KOPT-K1 (cell line): ENCODE measurements around the gene CENPW.

Experiments
- H3K27ac ChIP-seq: fragments of 200-600 bp; sonication (generic); 2 replicates; pipeline ENCODE4 v1.5.1; 2016; ENCODE audit warnings: antibody characterized with exemption, mild to moderate bottlenecking, low read depth, low read length; ENCODE audit not compliant: poor library complexity, severe bottlenecking
- H3K36me3 ChIP-seq: fragments of 200-600 bp; sonication (generic); 2 replicates; pipeline ENCODE4 v1.5.1; 2017; ENCODE audit warnings: antibody characterized with exemption, mild to moderate bottlenecking, low read length, moderate library complexity; ENCODE audit not compliant: insufficient read depth
- H3K9me3 ChIP-seq: fragments of 200-600 bp; sonication (generic); 2 replicates; pipeline ENCODE4 v1.5.1; 2017; ENCODE audit warnings: antibody characterized with exemption, low read length, mild to moderate bottlenecking; ENCODE audit not compliant: insufficient read depth, poor library complexity, severe bottlenecking

CENPW gene

DNA sequence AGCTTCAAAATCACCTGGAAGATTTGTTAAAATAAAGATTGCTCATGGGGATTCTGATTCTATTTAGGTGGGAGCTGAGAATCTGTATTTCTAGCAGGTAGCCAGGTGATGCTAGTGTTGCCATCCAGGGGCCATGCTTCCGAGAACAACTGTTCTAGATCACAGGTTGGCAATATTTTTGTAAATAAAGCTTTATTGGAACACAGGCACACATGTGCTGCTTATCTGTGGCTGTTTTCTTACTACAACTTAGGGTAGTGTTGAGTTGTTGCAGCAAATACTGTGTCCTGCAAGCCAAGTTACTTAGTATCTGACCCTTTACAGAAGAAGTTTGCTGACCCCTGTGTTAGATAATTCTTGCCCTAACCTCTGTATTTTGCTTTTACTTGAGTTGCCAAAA lies 12.0 kb downstream of the CENPW start:
- H3K27ac ChIP-seq: no peak overlapping the region
- H3K9me3 ChIP-seq: peaks cover 11% of the 10 kb centered on the region
- peaks cover 29% of the 10 kb centered on the region for H3K36me3 ChIP-seq

DNA sequence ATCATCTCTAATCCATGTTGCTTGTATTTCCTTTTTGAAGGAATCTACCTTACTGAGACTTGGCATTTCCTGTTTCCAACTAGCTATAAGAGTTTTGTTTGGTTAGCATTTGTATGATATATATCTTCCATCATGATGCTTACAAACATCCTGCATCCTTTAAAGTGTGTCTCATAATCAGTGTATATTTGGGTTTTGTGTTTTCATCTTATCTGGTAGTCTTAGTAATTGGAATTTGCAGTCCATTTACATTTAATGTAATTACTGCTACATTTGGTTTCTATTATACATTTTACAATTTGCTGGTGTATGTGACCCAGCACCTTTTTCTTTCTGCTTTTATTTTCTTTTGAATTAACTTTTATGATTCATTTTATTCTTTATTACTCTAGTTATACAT lies 12.6 kb downstream of the CENPW start:
- Histone ChIP-seq H3K9me3 (peaks cover 16% of the 10 kb centered on the region), H3K36me3 (peaks cover 29% of the 10 kb centered on the region), H3K27ac (no peak overlapping the region)

DNA sequence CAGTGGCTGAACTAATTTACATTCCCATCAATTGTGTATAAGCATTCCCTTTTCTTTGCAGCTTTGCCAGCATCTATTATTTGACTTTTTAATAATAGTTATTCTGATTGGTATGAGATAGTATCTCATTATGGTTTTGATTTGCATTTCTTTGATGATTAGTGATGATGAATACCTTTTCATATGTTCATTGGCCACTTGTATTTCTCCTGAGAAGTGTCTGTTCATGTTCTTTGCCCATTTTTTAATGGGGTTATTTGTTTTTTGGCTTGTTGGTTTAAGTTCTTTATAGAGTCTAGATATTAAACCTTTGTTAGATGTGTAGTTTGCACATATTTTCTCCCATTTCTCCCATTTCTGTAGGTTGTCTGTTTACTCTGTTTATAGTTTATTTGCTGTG lies 16.6 kb downstream of the CENPW start:
- 0 out of 2 replicates have a peak, but pooled peaks cover 7% of the 10 kb centered on the region for H3K36me3 ChIP-seq
- H3K9me3 ChIP-seq: peaks cover 22% of the 10 kb centered on the region
- H3K27ac ChIP-seq: no peak overlapping the region

DNA sequence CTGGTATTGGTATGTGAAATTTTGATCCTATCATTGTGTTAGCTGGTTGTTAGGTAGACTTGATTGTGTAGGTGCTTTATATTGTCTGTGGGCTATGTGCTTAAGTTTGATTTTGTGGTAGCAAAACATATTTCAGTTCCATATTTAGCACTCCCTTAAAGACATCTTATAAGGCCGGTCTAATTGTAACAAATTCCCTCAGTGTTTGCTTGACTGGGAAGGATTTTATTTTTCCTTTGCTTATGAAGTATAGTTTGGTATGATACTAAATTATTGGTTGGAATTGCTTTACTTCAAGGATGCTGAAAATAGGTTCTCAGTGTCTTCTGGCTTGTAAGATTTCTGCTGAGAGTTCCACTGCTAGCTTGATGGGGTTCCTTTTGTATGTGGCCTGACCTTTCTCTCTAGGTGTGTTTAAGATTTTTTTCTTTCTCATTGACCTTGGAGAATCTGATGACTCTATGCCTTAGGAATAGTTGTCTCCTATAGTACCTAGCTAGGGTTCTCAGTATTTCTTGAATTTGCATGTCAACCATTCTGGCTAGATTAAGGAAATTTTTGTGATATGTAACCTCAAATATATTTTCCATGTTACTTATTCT lies 20.1 kb downstream of the CENPW start:
- H3K36me3 ChIP-seq: no peaks in the 10 kb centered on the region
- peaks cover 22% of the 10 kb centered on the region for H3K9me3 ChIP-seq
- no peak overlapping the region for H3K27ac ChIP-seq

DNA sequence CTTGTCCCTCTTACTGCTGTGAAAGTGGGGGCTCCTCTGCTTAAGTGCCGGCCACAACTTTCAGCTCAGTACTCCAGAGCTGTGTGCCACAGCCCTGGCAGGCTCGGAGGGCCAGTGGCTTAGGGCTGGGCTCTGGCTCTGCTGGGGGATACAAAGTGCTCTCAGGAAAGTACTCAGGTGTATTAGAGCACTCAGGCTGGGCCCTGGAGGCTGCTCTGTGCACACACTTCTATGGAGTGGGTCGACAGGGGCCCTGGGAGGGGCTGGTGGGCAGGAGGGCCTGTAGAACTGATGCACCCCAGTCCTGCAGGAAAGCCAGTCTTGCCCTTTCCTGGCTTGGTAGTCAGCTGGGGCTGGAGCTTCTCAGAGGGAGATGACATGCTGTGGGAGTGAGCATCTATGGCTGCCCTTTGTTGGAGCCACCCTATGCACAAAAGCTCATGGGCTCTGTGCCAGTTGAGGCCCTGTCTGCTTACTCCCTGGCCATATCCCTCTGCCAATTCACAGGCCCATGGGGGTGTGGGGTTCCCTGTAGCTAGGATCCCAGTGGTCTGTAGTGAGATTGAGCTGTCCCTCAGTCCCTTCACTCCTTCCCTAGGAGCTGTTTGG lies 22.0 kb downstream of the CENPW start:
- H3K9me3 ChIP-seq: peaks cover 11% of the 10 kb centered on the region
- H3K36me3 ChIP-seq: no peaks in the 10 kb centered on the region
- no peak overlapping the region for H3K27ac ChIP-seq

DNA sequence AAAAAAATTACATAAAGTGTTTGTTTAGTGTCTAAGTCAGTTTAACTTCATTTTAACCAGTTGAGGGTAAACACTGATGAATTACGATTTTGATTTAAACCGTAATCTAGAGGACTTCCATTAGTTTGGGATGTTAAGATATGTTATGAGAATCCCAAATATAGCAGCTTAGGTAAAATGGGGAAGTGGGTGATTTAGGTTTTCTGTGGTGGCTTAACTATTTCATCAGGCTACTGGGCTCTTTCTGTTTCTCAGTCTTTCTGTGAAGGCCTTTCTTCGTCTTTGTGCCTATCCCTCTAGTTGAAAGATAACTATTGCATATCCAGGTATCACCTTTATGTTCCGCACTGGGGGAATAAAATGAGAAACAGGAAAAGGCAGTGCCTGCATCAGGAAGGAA lies 27.9 kb downstream of the CENPW start:
- Histone ChIP-seq H3K36me3 (no peaks in the 10 kb centered on the region), H3K9me3 (no peaks in the 10 kb centered on the region)

DNA sequence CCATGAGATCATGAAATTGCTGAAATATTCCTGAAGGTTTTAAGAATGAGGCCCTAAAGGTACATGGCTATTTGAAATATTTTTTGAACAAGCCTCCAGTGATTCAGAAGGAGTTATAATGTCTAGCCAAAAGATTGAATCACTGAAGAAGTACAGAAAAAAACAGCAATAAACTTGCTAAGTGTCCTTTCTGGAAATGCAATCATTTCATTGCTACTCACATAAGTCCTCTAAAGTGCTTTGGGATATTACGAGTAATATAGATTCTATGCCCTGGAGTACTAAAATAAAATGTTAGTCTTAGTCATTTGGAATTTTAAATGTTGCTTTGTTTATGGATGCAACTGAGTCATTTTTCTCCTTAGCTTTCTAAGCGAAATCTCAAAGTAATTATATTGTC lies 32.7 kb downstream of the CENPW start:
- Histone ChIP-seq H3K27ac (no peak overlapping the region), H3K9me3 (peaks cover 4% of the 10 kb centered on the region), H3K36me3 (no peaks in the 10 kb centered on the region)

More for the DNA sequence above, 27.9 kb downstream of the CENPW start:
- H3K27ac ChIP-seq: no peak overlapping the region

DNA sequence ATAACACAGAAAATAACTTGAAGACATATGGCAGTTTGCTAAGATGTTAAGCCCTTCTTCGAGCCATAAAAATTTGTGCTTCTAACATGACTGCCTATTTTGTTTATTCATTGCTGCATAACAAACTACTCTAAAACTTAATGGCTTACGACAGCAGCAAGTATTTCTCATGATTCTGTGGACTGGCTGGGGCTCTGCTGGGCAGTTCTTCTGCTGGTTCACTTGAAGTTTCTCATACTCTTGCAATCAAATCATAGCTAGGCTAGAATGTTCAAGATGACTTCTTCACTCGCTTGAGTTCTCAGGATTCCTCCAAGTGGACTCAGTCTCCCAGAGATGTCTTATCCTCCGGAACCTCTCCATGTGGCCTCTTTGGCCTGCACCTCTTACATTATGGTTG lies 33.4 kb downstream of the CENPW start:
- Histone ChIP-seq H3K9me3 (peaks cover 4% of the 10 kb centered on the region), H3K36me3 (no peaks in the 10 kb centered on the region), H3K27ac (no peak overlapping the region)

DNA sequence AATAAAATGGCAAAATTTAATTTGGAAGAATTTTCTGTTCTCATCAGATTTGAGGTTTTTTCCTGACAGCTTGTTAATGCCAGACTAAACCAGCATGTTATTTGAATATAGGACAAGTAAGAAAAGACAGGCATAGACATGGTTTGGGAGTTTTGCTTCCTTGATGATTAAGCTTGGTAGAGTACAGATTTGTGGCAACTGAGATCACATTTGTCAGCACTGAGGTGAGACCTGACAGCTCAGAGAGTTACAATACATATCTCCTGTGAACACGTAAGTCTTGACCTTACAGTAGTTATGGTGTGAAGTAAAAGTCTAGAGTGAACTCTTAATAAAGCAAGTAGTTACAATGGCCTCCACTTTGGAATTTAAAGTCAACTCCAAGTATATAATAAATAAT lies 34.5 kb downstream of the CENPW start:
- Histone ChIP-seq H3K9me3 (peaks cover 4% of the 10 kb centered on the region), H3K36me3 (no peaks in the 10 kb centered on the region), H3K27ac (no peak overlapping the region)

DNA sequence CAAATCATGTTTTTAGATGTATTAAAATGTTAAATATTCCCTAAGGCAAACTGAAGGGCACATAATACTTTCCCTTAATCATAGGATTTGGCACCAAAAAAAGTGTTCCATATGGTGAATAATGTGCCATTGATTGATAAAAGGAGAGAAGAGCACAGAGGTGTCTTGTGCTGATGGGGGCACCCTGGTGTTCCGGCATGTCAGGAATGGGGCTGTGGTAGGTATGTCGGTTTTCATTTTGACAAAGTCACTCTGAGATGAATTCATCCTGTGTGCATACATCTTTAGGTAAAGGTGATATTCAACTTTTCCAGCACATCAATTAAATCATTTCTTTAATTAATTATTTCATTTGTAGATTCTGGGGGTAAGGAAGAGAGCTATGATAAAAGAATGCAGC lies 36.8 kb downstream of the CENPW start:
- no peak overlapping the region for H3K27ac ChIP-seq
- H3K9me3 ChIP-seq: peaks cover 13% of the 10 kb centered on the region
- no peaks in the 10 kb centered on the region for H3K36me3 ChIP-seq

DNA sequence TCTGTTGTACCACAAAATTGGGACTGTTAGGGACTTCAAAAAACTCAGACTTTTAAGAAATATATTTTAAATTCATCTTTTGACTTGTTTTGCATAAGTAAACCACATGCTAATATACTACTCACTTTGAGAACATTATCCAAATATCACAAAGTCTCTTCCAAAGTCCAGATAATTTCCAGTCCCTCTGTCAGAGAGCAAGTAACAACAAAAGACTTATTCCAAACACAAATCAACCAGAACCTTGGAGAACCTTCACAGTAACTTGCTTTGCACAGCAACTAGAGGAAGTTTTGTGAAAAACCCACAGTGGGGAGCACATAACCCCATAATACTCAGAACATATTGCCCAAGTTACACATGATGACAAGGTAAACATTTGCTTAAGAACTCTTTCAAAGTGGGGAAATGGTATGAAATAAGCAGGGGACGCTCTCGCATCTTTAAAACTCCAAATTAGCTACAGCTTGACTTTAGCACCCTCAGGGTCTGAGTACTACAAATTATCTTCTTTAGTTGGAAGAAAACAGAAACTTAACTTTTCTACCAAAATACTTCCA lies 37.8 kb downstream of the CENPW start:
- H3K27ac ChIP-seq: no peak overlapping the region
- H3K36me3 ChIP-seq: no peaks in the 10 kb centered on the region
- peaks cover 17% of the 10 kb centered on the region for H3K9me3 ChIP-seq

DNA sequence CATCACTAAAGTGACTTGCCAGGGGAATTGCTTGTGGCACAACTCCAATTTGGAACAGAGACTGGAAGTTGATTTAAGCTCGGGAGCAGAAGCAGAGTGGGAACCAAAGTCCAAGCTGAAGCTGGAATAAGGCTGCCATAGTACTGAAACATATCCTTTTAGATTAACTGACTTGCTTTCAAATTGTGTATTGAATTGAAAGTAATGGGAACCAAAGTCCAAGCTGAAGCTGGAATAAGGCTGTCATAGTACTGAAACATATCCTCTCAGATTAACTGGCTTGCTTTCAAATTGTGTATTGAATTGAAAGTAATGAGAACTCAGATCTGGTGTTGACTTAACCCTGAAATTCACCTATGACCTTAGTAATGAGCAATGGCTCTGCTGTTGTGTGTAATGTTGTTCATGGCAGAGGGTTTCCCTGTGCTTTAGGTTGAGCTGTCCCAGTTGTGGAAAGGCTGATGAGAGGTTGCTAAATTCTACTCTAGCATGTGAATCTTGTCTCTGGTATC lies 40.2 kb downstream of the CENPW start:
- H3K27ac ChIP-seq: no peak overlapping the region
- H3K36me3 ChIP-seq: no peaks in the 10 kb centered on the region
- peaks cover 25% of the 10 kb centered on the region for H3K9me3 ChIP-seq

DNA sequence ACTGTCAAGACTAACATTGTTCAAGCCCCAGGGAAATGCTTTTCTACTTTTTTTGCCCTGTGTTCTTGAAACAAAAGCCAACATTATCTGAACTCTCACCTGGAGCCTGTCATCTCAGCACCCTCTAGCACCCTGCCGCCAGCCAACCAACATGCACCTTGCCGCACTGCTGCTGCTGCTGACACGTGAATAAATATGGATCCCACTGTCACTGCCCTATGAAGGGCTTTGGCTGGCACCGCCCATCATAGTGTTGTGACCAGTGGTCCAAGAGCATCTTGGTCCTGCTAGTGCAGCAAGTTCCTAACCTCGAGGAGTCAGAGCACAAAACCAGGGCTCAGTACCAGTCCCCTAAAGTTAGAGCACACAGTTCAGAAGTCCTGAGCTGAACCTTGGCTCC lies 41.6 kb downstream of the CENPW start:
- Histone ChIP-seq H3K27ac (no peak overlapping the region), H3K9me3 (peaks cover 25% of the 10 kb centered on the region), H3K36me3 (no peaks in the 10 kb centered on the region)

DNA sequence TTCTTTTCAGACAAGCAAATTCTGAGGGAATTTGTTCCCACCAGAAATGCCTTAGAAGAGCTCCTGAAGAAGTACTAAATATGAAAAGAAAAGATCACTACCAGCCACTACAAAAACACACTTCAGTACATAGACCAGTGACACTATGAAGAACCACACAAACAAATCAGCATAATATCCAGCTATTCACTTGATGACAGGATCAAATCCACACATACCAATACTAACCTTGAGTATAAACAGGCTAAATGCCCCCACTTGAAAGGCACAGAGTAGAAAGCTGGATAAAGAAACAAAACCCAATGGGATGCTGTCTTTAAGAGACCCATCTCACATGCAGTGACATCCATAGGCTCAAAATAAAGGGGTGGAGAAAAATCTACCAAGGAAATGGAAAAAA lies 43.3 kb downstream of the CENPW start:
- H3K36me3 ChIP-seq: no peaks in the 10 kb centered on the region
- peaks cover 25% of the 10 kb centered on the region for H3K9me3 ChIP-seq
- no peak overlapping the region for H3K27ac ChIP-seq

DNA sequence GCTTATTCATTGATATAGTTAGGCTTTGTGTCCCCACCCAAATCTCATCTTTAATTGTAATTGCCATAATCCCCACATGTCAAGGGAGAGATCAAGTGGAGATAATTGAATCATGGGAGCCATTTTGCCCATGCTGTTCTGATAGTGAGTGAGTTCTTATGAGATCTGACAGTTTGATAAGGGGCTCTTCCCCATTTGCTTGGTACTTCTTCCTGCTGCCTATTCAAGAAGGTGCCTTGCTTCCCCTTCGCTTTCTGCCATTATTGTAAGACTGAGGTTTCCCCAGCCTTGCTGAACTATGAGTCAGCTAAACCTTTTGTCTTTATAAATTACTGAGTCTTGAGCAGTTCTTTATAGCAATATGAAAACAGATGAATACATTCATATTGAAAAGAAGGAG lies 45.6 kb downstream of the CENPW start:
- Histone ChIP-seq H3K27ac (no peak overlapping the region), H3K9me3 (peaks cover 25% of the 10 kb centered on the region), H3K36me3 (no peaks in the 10 kb centered on the region)

DNA sequence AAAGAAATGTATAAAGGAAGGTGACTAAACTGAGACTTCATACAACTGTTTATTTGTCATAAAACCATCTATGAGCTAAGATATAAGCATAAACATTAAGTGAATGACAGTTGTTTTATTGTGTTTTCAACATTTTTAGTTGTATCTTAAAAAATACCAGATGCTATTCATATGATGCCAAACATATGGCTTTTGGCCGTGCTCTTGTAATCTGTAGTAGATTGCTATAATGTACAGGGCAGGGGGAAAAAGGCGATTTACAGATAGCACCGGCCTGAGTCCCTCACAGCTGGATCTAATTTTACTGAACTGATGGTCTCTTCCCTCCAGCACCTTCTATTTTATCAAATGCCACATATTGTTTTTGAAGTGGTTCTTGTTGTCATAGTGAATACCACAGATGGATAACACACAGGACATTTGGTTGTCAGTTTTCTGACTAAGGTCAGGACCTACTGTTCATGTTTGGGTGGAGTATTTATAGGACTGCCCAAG lies 48.2 kb downstream of the CENPW start:
- Histone ChIP-seq H3K36me3 (no peaks in the 10 kb centered on the region), H3K9me3 (peaks cover 8% of the 10 kb centered on the region), H3K27ac (no peak overlapping the region)
